ENCODE results near the gene RPS6KB1.
"Not testable (repeated sequence)": the region's sequence is repeated elsewhere in the genome, so short reads cannot be mapped to it uniquely, and the experiment has no call there.

The RPS6KB1 gene

DNA sequence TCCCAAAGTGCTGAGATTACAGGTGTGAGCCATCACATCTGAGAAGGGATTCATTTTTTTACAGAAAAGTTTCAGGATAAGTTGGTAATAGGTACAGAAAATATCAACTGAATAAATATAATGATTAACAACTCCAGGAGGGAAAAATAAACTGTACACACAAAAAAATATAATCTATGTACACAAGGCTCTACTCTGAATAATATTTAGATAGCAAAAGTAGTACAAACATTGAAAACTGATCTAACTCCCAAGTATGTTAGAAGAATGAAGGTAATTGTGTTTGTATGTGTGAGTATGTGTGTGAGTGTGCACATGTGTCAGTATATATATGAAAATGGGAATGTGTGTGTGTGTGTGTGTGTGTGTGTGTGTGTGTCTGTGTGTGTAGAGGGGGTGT, 20.6 kb upstream of the RPS6KB1 start:
- DNase-seq = no peak

DNA sequence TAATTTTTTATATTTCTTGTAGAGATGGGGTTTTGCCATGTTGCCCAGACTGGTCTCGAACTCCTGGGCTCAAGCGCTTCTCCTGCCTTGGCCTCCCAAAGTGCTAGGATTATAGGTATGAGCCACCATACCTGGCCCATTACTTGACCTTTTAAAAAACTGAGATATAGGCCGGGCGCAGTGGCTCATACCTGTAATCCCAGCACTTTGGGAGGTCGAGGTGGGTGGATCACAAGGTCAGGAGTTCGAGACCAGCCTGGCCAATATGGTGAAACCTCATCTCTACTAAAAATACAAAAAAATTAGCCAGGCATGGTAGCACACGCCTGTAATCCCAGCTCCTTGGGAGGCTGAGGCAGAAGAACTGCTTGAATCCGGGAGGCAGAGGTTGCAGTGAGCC, 19.5 kb upstream of the RPS6KB1 start:
- not testable (repeated sequence) for DNase-seq

DNA sequence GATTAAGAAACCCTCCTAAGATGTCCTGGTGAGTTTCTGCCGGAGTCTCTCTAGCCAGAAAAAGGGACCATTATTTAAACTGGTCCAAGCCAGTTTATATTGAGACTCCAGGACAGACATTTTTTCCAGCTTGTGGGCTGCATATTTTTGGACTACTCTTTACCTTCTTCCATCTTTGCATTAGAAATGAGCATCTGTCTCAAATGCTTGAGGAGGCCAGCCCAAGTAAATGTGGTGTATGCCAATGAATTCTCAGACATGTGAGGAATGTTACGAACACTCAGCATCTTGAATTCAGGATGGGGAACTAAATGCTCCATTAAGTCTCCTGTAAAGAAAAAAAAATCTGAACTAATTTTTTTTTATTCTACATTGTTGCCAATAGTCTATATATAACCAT, 18.5 kb upstream of the RPS6KB1 start:
- no peak for DNase-seq

DNA sequence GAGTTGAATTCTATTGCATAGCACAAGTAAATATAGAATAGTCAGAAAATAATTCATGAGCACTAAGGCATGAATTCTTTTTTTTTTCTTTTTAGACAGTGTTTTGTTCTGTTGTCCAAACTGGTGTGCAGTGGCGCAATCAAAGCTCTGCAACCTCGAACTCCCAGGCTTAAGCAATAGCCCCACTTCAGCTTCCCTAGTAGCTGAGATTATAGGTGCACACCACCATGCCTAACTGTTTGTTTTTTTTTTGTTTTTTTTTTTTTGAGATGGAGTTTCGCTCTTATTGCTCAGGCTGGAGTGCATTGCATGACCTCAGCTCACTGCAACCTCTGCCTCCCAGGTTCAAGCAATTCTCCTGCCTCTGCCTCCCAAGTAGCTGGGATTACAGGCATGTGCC, 16.8 kb upstream of the RPS6KB1 start:
- no peak for DNase-seq

DNA sequence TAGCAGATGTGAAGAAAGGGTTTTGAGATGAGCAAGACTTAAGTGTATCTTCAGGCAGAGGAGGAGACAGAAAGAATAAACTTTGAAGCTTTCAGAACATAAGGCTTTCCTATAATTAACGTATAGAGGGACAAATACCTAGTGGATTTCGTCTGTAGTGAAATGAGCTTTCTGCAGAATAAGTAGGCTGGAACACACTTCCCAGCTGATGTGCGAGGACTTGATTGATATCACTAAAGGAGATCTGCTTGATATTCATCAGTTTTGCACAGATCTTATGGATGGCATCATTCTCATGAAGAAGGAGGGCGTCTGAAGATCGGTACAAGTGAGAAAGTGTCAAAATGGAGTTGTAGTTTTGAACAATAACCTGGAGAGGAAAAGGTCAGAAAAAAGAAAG, 15.0 kb upstream of the RPS6KB1 start:
- no peak for DNase-seq

DNA sequence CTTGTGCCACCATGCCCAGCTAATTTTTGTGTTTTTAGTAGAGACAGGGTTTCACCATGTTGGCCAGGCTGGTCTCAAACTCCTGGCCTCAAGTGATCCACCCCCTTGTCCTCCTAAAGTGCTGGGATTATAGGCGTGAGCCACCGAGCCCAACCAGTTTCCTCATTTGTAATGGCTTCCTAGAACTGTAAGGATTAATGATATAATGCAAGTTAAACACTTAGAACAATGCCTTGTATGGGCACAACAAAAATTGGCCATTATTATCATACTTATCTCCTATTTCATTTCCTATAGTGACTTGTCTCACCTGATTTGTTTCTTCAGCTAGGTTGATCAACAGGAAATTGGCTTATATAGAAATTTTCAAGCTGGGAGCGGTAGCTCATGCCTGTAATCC, 14.3 kb upstream of the RPS6KB1 start:
- DNase-seq = no peak

DNA sequence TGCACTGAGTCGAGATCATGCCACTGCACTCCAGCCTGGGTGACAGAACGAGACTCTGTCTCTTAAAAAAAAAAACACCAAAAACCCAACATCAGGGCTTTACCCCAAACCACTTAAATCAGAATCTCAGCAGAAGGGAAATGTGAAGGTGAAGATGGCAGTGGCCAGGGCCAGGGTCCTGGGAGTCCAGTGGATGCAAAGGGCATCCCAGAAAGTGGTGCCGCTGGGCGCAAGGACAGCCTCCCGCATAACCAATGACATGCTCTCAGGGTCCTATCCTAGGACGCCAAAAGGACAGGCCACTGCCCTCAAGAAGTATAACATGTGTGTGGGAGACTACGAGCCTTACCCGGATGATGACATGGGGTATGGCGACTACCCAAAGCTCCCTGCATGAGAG, 8.1 kb upstream of the RPS6KB1 start:
- no peak for DNase-seq

DNA sequence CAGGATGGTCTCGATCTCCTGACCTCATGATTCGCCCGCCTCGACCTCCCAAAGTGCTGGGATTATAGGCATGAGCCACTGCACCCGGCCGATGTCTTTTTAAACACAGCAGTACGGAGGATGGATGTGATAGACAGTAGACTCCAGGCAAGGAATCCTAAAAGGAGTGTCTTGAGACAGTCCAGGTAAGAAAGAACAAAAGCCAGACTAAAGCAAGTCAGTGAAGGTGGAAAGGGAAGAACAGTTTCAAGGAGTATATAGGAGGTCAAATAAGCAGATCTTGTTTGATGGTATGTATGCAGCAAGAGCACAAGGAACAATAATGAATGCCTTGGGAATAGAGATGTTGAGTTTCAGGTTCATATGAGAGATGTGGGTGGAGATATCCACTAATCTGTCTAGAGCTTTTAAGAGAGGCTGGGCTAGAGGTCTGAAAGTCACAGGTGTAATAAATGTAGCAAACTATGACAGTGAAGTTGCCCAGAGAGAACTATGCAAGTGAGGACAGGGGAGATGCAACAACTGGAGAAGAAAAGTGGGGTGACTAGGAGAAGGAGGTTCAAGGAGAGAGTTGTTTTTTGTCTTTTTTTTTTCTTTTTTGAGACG, 4.7 kb upstream of the RPS6KB1 start:
- no peak for DNase-seq

DNA sequence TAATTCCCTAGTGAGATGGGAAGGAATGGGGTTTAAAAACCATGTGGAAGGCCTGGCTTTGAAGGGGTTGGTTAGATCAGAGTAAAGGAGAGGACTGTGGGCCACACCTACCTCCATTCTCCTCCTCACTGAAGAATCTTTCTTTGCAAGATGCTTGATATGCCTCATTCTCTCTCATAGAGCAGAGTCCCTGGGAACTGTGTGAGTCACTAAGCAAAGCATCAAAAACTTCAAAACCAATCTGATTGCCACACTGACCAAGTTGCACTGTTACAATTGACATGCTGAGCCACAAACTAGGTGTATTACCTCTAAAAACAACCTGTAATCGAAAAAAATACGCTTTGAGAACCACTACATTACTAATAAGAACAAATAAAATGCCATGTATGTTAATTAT, 2.2 kb upstream of the RPS6KB1 start:
- DNase-seq = no peak

DNA sequence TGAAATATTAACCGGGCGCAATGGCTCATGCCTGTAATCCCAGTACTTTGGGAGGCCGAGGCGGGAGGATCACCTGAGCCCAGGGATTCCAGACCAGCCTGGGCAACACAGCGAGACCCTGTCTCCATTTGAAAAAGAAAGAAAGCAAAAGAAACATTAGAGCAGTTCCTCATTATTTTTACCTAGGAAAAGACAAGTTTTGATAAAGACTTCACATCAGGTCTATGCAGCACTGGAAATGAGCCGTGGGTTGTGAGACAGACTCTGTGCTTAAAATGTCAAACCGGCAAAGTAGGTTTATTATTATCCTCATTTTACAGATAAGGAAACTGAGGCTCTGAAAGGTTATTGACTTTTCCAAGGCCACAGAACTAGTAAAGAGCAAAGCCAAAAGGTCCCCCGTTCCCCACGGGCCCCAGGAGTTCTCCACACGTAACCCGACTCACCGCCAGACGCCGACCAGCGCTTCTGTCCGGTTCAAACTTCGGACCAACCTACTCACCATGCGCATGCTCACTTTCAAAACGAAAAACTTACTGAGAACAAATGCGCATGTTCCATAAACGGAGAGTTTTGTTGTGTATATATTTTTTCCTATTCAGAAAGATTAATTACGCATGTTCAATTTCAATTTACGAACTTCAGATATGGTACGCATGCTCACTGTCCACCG, 534 bp upstream of the RPS6KB1 start:
- no peak for DNase-seq

DNA sequence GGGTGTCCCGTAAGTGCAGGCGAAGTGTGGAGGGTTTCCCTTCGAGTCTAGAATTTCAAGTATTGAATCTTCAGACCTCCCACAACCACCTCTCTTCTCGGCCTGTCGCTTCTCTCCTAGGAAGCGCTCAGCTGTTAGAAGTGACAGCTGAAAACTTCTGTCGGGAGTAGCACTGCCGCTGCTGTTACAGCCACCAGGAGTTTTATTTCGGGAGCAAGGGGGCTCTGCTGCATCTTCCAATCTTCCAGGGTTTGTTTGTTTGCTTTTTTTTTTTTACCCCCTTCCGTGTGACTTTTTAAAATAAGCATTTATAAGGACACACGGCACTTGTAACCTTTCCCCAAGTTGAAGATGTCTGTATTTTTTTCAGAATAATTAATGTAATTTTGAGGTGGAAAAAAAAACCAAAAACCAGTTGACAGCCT, 767 bp downstream of the RPS6KB1 start:
- peak; percentile 44 for DNase-seq

DNA sequence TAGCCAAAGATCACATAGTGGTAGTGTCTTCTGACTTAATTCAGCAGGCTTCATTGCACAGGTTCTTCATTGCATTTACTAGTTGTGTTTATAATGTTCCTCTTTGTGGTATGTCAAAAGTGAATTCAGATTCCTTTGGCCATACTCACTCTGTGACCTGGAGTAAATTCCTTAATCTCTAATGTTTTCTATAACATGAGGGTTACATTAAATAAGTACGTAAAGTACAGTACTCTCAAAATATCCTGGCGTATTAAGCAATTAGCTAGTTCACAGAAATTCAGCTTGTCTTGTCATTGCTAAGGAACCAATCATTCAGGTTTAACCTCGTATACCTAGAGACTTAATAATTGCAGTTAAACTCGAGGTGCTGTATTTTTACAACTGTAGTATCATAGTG, 4.2 kb downstream of the RPS6KB1 start:
- no peak for DNase-seq

DNA sequence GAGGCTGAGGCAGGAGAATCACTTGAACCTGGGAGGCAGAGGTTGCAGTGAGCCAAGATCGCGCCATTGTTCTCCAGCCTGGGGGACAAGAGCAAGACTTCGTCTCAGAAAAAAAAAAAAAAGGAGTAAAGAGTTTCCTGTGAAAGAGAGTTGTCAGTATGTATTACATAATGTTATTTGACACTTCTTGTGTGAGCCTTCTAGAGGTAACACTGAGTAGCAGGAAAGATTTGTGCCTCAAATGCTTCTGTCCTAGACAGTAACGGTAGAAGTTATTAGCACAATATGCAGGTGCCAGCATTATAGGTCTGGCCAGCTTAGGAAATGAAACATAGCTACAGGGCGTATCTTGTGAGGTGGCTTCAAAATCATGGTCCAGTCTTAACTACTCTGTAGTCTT, 6.2 kb downstream of the RPS6KB1 start:
- DNase-seq = no peak

DNA sequence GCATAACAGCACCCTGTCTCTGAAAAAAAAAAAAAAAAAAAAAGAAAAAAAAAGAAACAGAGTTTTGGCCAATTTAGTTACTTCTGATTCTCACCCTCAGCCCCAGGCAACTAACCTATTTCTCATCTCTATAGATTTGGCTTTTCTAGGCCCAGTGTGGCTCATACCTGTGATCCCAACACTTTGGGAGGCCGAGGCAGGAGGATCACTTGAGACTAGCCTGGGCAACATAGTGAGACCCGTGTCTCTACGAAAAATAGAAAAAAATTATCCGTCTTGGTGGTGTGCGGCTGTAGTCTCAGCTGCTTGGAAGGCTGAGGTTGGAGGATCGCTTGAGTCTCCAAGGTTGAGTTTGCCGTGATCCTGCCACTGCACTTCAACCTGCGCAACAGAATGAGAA, 8.7 kb downstream of the RPS6KB1 start:
- DNase-seq = no peak

DNA sequence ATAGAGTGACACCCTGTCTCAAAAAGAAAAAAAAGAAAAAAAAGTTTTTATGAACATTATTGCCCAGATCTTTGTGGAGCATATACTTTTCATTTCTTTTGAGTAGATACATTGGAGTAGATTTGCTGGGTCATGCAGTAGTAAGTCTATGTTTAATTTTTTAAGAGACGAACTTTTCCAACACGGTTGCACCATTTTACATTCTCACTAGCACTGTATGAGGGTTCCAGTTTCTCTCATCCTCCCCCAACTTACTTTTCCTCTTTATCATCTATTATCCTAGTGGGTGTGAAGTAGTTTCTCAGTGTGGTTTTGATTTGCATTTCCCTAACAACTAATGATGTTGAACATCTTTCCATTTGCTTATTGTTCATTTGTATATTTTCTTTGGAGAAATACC, 10.5 kb downstream of the RPS6KB1 start:
- DNase-seq = no peak

DNA sequence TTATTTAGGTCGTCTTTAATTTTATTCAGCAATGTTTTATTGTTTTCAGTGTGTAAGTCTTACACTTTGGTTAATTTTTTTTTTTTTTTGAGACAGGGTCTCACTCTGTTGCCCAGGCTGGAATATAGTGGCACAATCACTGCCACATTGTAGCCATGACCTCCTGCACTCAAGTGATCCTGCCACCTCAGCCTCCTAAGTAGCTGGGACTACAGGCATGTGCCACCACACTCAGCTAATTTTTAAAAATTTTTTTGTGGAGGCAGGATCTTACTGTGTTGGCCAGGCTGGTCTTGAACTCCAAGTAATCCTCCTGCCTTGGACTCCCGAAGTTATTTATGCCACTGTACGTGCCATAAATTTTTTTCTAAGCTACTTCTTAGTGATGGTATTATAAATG, 14.5 kb downstream of the RPS6KB1 start:
- no peak for DNase-seq

DNA sequence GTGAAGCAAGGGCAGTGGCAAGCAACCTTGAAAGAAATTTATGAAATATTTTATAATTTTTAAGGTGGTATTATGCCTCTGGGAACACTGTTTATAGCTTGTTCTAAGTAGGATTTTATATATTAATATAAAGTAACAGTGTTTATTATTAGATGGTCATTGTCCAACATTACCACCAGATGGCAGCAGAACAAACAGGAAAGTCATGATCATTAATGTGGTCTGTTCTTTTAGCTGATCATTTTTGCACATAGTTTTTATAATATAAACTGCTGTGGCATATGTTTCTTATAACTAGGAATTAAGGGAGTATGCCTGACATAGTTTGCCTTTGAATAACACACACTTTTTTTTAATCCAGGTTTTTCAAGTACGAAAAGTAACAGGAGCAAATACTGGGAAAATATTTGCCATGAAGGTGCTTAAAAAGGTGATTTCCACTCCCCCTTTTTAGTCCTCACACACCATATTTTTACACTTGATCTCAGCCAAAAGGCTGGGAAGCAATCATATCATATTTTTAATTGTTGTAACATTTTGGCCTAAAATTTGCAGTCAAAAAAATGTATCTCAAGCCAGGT, 21.4 kb downstream of the RPS6KB1 start:
- peak; percentile 45 for DNase-seq

DNA sequence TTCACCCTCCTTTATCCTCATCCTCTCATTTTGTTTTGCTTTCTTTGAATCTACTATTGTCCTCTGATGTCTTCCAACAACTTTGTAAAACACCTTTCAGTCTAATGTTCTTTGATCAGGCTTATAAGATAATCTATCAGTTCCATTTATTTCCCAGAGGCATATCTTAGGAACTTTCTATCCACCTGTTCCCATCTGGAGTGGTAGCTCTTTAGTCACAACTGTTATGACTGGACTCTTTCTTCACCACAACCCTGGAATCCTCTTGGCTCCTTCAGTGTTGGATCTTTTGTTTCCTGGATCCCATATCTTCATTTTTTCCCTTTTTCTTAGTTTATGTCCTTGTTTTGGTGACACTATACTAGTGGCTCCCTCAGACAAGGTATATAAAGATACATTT, 23.5 kb downstream of the RPS6KB1 start:
- DNase-seq = no peak

DNA sequence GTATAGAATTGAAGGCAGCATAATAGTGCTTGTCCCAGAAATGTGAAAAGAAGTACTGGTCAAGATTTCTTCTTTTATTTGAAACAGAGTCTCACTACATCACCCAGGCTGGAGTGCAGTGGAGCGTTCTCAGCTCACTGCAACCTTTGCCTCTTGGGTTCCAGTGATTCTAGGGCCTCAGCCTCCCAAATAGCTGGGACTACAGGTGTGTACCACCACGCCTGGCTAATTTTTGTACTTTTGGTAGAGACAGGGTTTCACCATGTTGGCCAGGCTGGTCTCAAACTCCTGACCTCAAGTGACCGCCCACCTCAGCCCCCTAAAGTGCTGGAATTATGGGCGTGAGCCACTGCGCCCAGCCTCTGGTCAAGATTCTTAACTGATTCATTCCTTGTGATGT, 27.7 kb downstream of the RPS6KB1 start:
- DNase-seq = not testable (repeated sequence)

DNA sequence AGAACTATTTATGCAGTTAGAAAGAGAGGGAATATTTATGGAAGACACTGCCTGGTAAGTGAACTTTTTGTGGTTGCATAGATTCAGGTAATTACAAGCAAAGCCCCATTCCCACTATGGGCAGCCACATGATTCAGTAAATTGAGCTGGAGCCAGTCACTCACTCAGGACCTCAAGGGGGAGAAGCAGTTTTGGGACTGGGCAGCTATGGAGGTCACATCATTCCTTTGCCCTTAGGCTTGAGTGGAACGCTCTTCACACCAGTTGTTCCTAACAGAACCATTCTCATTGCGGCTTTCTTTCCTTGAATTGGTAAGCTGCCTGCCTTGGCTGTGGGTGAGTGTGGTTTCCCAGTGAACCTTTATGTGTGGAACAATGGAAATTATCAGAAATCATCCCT, 37.2 kb downstream of the RPS6KB1 start:
- DNase-seq = not testable (repeated sequence)

DNA sequence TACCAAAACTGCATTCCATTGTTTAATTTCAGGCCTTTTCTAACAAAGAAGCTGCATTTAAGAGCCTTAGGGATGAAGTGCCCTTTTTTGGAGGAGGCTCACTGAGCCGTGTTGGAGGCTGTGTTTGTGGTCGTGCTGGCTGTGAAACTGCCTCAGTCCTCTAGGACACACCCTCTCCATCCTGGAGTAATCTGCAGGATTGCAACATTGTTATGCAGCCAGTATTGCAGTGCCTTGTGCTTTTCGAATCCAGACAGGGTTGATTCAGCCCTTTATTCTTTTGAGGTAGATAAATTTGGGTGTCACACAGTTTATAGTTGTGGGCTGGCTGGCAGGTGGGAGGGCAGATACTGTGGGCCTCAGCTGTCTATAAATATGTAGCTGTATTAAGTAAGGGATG, 37.8 kb downstream of the RPS6KB1 start:
- DNase-seq = not testable (repeated sequence)

DNA sequence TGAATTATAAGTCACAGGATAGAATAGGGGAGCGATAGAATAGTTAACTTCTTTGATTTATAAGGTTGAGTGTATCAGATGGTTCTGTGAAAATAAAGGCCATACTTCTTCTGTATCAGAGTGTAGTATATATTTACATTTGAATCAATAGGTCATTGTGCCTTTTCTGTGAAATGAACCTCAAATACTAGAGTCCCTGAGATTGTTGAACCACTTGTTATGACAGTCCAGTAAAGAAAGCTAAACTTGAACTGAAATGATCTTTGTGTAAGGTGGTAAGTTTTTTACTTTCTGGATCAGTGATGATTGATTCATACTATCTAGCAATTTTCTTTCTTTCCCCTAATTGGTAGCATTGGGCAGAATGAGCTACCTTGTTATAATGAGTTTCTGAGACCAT, 40.4 kb downstream of the RPS6KB1 start:
- not testable (repeated sequence) for DNase-seq

DNA sequence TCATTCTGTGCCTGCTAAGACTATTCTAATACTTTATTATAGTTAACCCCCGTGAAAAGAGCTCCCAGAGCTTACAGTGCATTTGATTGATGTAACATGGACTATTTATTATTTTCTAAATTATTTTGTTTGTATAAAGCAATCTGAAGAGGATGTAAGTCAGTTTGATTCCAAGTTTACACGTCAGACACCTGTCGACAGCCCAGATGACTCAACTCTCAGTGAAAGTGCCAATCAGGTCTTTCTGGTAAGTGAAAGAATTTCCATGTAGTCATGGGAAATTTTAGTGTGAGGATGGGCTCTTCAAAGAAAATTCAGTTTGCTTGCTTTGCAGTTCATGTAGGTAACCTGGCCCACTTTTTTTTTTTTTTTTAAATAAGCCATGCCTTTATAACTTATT, 47.8 kb downstream of the RPS6KB1 start:
- DNase-seq = not testable (repeated sequence)

DNA sequence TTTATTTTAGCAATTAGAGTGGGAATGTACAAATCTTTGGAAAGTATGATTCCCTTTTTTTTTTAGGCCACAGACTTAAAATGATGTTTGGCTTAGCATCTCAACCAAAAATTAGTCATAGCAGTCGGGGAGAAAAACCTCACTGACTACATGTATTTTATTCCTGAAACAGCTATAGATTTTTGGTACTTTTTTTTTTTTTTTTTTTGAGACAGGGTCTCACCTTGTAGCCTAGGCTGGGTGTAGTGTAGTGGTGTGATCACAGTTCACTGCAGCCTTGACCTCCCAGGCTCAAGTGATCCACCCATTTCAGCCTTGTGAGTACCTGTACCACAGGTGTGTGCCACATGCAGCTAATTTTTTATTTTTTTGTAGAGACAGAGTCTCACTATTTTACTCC, 48.2 kb downstream of the RPS6KB1 start:
- DNase-seq = no peak

DNA sequence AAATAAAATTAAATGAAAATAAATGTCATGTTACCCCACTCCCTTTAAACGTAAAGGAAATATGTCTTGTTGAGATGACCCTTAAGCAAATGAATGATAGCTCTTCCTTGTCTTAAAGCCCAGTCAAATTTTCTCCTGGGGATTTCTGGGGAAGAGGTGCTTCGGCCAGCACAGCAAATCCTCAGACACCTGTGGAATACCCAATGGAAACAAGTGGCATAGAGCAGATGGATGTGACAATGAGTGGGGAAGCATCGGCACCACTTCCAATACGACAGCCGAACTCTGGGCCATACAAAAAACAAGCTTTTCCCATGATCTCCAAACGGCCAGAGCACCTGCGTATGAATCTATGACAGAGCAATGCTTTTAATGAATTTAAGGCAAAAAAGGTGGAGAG, 53.5 kb downstream of the RPS6KB1 start:
- not testable (repeated sequence) for DNase-seq
